Stomach (tissue), 4 donors: ENCODE measurements around the gene CSF3.

Experiments used
- CTCF ChIP-seq, 7 experiments: fragments of 450-650 bp in 4 of 7; fragments of 200-600 bp in 3 of 7; sonication (generic) in 3 of 7; IDR thresholded peaks; one replicate each; pipeline ENCODE4 v1.5.1; 2016 to 2019; ENCODE audit warnings: antibody characterized with exemption in 7 of 7, control low read depth in 2 of 7, mild to moderate bottlenecking in 1 of 7
- EP300 ChIP-seq: sonication (generic); formaldehyde crosslinking; IDR thresholded peaks from one replicate; pipeline ENCODE4 v1.6.1; 2017; ENCODE audit warnings: antibody characterized with exemption
- POLR2A ChIP-seq, 4 donors: fragments of 450-650 bp; IDR thresholded peaks; one replicate each; pipeline ENCODE4 v1.6.1; 2016; ENCODE audit warnings: antibody characterized with exemption in 4 of 4, control low read depth in 2 of 4, mild to moderate bottlenecking in 1 of 4, moderate library complexity in 1 of 4
- POLR2AphosphoS5 ChIP-seq, 3 donors: sonication (generic); formaldehyde crosslinking; IDR thresholded peaks; one replicate each; pipeline ENCODE4 v1.6.1; 2016; ENCODE audit warnings: antibody characterized with exemption in 3 of 3

- TF ChIP-seq CTCF (IDR thresholded peaks at IDR 0.05): no peak
- no peak for TF ChIP-seq POLR2A (IDR thresholded peaks at IDR 0.05)
- no peak for TF ChIP-seq POLR2AphosphoS5 (IDR thresholded peaks at IDR 0.05)
- TF ChIP-seq EP300: no peak
Observed at GRCh38 chr17:39968761-39969160, 46.5 kb upstream of the CSF3 start.
